ENCODE data around the gene AFF3. TPM values are rescaled to one million over a fixed set of nuclear protein-coding genes. Genes with fewer than 3 reads are reported as not detected.

The AFF3 gene
- total RNA-seq, 1 experiment from 2014 or later, result 0.22 TPM

GRCh38 chr2:99605036-99605435, 537.4 kb downstream of the AFF3 start:
- Histone ChIP-seq H2BK5ac (ENCODE audit: insufficient read length, low read length) (no peak overlapping the region), H4K8ac (replicated peaks; ENCODE audit: insufficient read length, low read depth, low read length) (no peak overlapping the region), H2BK15ac (ENCODE audit: low read depth, low read length) (no peak overlapping the region), H2BK120ac (ENCODE audit: low read depth, low read length, poor library complexity, severe bottlenecking) (no peak overlapping the region), H3K4me1 (ENCODE audit: insufficient read depth, low read length) (no peaks in the 10 kb centered on the region), H2BK12ac (ENCODE audit: insufficient read length, low read depth, low read length) (no peak overlapping the region), H3K23ac (ENCODE audit: insufficient read length, low read depth, low read length) (no peak overlapping the region), H3K18ac (ENCODE audit: insufficient read length, low read depth, low read length) (no peak overlapping the region), H3K27ac (ENCODE audit: insufficient read length, low read depth, low read length) (no peak overlapping the region), H3K4me2 (ENCODE audit: insufficient read depth, insufficient read length, low read length) (no peak overlapping the region), H4K91ac (ENCODE audit: insufficient read length, low read depth, low read length) (no peak overlapping the region), H3K56ac (ENCODE audit: insufficient read length, low read depth, low read length) (no peak overlapping the region), H3T11ph (ENCODE audit: low read length) (no peak overlapping the region), H2AK5ac (ENCODE audit: insufficient read length, low read length) (no peak overlapping the region), H4K5ac (ENCODE audit: insufficient read length, low read depth, low read length) (no peak overlapping the region), H3K23me2 (ENCODE audit: insufficient read length, low read depth, low read length, poor library complexity, severe bottlenecking) (no peaks in the 10 kb centered on the region), H4K20me1 (ENCODE audit: control insufficient read depth, insufficient read depth, insufficient read length) (no peaks in the 10 kb centered on the region), H3K4ac (ENCODE audit: low read depth, low read length) (no peak overlapping the region), H3K9ac (ENCODE audit: extremely low read depth, insufficient read length, low read length) (no peak overlapping the region), H2AFZ (ENCODE audit: low read length) (no peak overlapping the region), H2BK20ac (ENCODE audit: low read depth, low read length, poor library complexity, severe bottlenecking) (no peak overlapping the region), H3K14ac (ENCODE audit: insufficient read depth, low read length) (no peak overlapping the region), H3K79me1 (ENCODE audit: insufficient read depth, low read depth, low read length, poor library complexity, severe bottlenecking) (no peaks in the 10 kb centered on the region), H3K9me3 (ENCODE audit: control insufficient read depth, low read depth, low read length) (no peaks in the 10 kb centered on the region), H3K79me2 (ENCODE audit: insufficient read depth, low read length) (no peaks in the 10 kb centered on the region), H3K27me3 (ENCODE audit: insufficient read depth, low read length) (no peaks in the 10 kb centered on the region)
- H3K27me3 Mint-ChIP-seq (ENCODE audit: low read depth), result no peaks in the 10 kb centered on the region; the same call in 1 of the 2 replicates
- no peak for DNase-seq
- no peak overlapping the region for H3K27ac Mint-ChIP-seq
- H3K9me3 Mint-ChIP-seq, result no peaks in the 10 kb centered on the region
- H3K4me1 Mint-ChIP-seq, result peaks cover 1 to 2% of the 10 kb centered on the region in 2 experiments; a peak in 1 of 4 replicates
- no CpG with 5 or more reads among the region's 7 CpGs for WGBS (ENCODE audit: extremely low coverage, insufficient read length, low lambda C conversion rate)
- no peak overlapping the region for H3K4me3 Mint-ChIP-seq
- TF ChIP-seq CTCF (conservative IDR thresholded peaks at IDR 0.05), result no peak
- H3K36me3 Mint-ChIP-seq (ENCODE audit: insufficient read depth in 1 of 3, low read depth in 3 of 3), result no peaks in the 10 kb centered on the region
